ENCODE data around the gene PEX26. TPM values are rescaled to one million over a fixed set of nuclear protein-coding genes. Genes with fewer than 3 reads are reported as not detected.
A peak's percentile ranks its signal among the peaks of the same experiment; 100 is the strongest.

PEX26 gene
- total and polyA plus RNA-seq, 2 experiments from 2014 or later: 4.0 to 48.9 TPM

- H3K4me3 Mint-ChIP-seq: no peak overlapping the region
- H3K4me1 ChIP-seq (ENCODE audit: insufficient read depth): peaks cover 12% of the 10 kb centered on the region; the same call in 1 of the 2 replicates
- TF ChIP-seq, protein P1, sequence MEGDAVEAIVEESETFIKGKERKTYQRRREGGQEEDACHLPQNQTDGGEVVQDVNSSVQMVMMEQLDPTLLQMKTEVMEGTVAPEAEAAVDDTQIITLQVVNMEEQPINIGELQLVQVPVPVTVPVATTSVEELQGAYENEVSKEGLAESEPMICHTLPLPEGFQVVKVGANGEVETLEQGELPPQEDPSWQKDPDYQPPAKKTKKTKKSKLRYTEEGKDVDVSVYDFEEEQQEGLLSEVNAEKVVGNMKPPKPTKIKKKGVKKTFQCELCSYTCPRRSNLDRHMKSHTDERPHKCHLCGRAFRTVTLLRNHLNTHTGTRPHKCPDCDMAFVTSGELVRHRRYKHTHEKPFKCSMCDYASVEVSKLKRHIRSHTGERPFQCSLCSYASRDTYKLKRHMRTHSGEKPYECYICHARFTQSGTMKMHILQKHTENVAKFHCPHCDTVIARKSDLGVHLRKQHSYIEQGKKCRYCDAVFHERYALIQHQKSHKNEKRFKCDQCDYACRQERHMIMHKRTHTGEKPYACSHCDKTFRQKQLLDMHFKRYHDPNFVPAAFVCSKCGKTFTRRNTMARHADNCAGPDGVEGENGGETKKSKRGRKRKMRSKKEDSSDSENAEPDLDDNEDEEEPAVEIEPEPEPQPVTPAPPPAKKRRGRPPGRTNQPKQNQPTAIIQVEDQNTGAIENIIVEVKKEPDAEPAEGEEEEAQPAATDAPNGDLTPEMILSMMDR (conservative IDR thresholded peaks at IDR 0.05; ENCODE audit: low read depth in 2 of 2): no peak
- TF ChIP-seq NANOG (IDR thresholded peaks at IDR 0.05; ENCODE audit: borderline replicate concordance) (no peak), JUNB (IDR thresholded peaks at IDR 0.05; ENCODE audit: unreplicated experiment) (no peak), ZNF331 (CRISPR knock-in tag; IDR thresholded peaks at IDR 0.05; ENCODE audit: low read depth) (no peak), ZNF114 (CRISPR knock-in tag; IDR thresholded peaks at IDR 0.05) (no peak), ETS1 (IDR thresholded peaks at IDR 0.05) (no peak), ZNF462 (CRISPR knock-in tag; IDR thresholded peaks at IDR 0.05) (no peak), POLR2AphosphoS5 (IDR thresholded peaks at IDR 0.05; ENCODE audit: low read depth) (no peak), STAT1 (IDR thresholded peaks at IDR 0.05; ENCODE audit: unreplicated experiment) (no peak), EZH2 (IDR thresholded peaks at IDR 0.05; ENCODE audit: low read depth, unreplicated experiment) (no peak), EZH2phosphoT487 (IDR thresholded peaks at IDR 0.05; ENCODE audit: unreplicated experiment) (no peak), CREB1 (CRISPR knock-in tag; IDR thresholded peaks at IDR 0.05; ENCODE audit: low read depth) (no peak), REST (IDR thresholded peaks at IDR 0.05; ENCODE audit: unreplicated experiment) (no peak)
- peaks cover 33% of the 10 kb centered on the region for H3K27me3 Mint-ChIP-seq (ENCODE audit: insufficient read depth, low read depth, poor library complexity)
- no peak overlapping the region for H3K27ac ChIP-seq (ENCODE audit: low read depth)
- H3K36me3 ChIP-seq (ENCODE audit: insufficient read depth): no peaks in the 10 kb centered on the region
- no peak overlapping the region for H3K4me2 ChIP-seq
- no peaks in the 10 kb centered on the region for H3K9me2 ChIP-seq (ENCODE audit: insufficient read depth)
- no peak overlapping the region for H3K27ac Mint-ChIP-seq
- H3K4me3 ChIP-seq: no peak overlapping the region
- H3K79me2 ChIP-seq (replicated peaks; ENCODE audit: insufficient read depth): no peaks in the 10 kb centered on the region
- no peaks in the 10 kb centered on the region for H4K20me1 ChIP-seq (replicated peaks; ENCODE audit: insufficient read depth)
- H3K4me1 Mint-ChIP-seq: peaks cover 11% of the 10 kb centered on the region
- ATAC-seq (no peak), DNase-seq (ENCODE audit: low spot score) (peak; percentile 19)
- H3K27me3 ChIP-seq (ENCODE audit: insufficient read depth): peaks cover 38% of the 10 kb centered on the region
- H3K36me3 Mint-ChIP-seq (ENCODE audit: low read depth): peaks cover 4% of the 10 kb centered on the region; the same call in 1 of the 3 replicates
- no peaks in the 10 kb centered on the region for H3F3A ChIP-seq (replicated peaks; ENCODE audit: low read depth)
- peaks cover 12% of the 10 kb centered on the region for H3K9me3 Mint-ChIP-seq
- no peak overlapping the region for H2AFZ ChIP-seq
Measured at GRCh38 chr22:18113680-18114394, 36.0 kb downstream of the PEX26 start.

Data from GM23338 (cell line).